HepG2 (cell line): Measurements from ENCODE around the gene AGPAT3. TPM values are rescaled to one million over a fixed set of nuclear protein-coding genes. Genes with fewer than 3 reads are reported as not detected.

Experiments
- ATAC-seq: fragments of 200-7000 bp; cut with Tn5 transposase; 3 replicates; pipeline ENCODE4 v1.9.1; 2020; ENCODE audit warnings: mild to moderate bottlenecking, moderate library complexity
- BruUV-seq: library from RNA; stranded (reverse); fragments of 400-500 nt; replicated peaks from 2 replicates; lab custom pipeline; 2021; lab: Mats Ljungman, UMichigan
- CTCF ChIA-PET: fragments of 300-600 bp; formaldehyde crosslinking; extraction: SDS; loops from one replicate; lab custom pipeline; 2021; ENCODE audit warnings: low total read pairs, inconsistent platforms, low intra/inter-chr PET ratio; lab: Yijun Ruan, JAX
- POLR2A ChIA-PET: fragments of 350-600 bp; sonication (Branson Sonifier 250); formaldehyde crosslinking; loops from one replicate; lab custom pipeline; 2020; ENCODE audit warnings: antibody characterized with exemption, inconsistent platforms; lab: Yijun Ruan, JAX
- DNase-seq: peaks from one replicate; pipeline ENCODE4 v3.0.0-alpha.2; 2015; ENCODE audit warnings: low spot score
- FAIRE-seq: peaks from 3 replicates; lab custom pipeline; 2011; peaks lifted over from hg19 to GRCh38; lab: Jason Lieb, UNC
- H2AFZ ChIP-seq: one replicate; pipeline ENCODE4 v1.6.1; 2011; ENCODE audit warnings: low read length, inconsistent platforms
- H3K27ac ChIP-seq: fragments of 300-600 bp; 3 replicates; pipeline ENCODE4 v1.8.0; 2011; ENCODE audit warnings: mixed run types, mild to moderate bottlenecking, mixed read lengths, low read length, inconsistent platforms; ENCODE audit not compliant: insufficient read depth; ENCODE audit errors: extremely low read length
- H3K27me3 ChIP-seq, 2 experiments: fragments of 200-600 bp in 1 of 2; 2 replicates in 1 of 2; 3 replicates in 1 of 2; pipeline versions ENCODE4 v1.6.0 to v1.8.0; 2011; ENCODE audit warnings: low read length in 2 of 2, mild to moderate bottlenecking in 2 of 2, moderate library complexity in 2 of 2, inconsistent platforms in 1 of 2; ENCODE audit not compliant: insufficient read depth in 2 of 2, control insufficient read depth in 1 of 2
- H3K36me3 ChIP-seq, 2 experiments: fragments of 200-600 bp in 1 of 2; replicated peaks in 1 of 2; 2 replicates in 1 of 2; 3 replicates in 1 of 2; pipeline versions ENCODE4 v1.5.1 to v1.8.0; 2011; ENCODE audit warnings: low read length in 2 of 2, inconsistent platforms in 1 of 2; ENCODE audit not compliant: insufficient read depth in 2 of 2, control insufficient read depth in 1 of 2
- H3K4me1 ChIP-seq: 2 replicates; pipeline ENCODE4 v1.5.1; 2012; ENCODE audit warnings: low read length, inconsistent platforms; ENCODE audit not compliant: insufficient read depth
- H3K4me2 ChIP-seq: 2 replicates; pipeline ENCODE4 v1.6.0; 2011; ENCODE audit warnings: low read depth, low read length, inconsistent platforms
- H3K4me3 ChIP-seq, 3 experiments: fragments of 200-600 bp in 1 of 3; sonication (generic), shearing (Covaris generic) in 1 of 3; replicated peaks in 1 of 3; 2 replicates each; pipeline ENCODE4 v1.5.1; 2011 to 2016; ENCODE audit warnings: low read length in 3 of 3, inconsistent platforms in 2 of 3, low read depth in 2 of 3, mild to moderate bottlenecking in 2 of 3, control low read depth in 1 of 3, mixed read lengths in 1 of 3; ENCODE audit not compliant: insufficient read depth in 1 of 3
- H3K79me2 ChIP-seq: one replicate; pipeline ENCODE4 v1.6.1; 2011; ENCODE audit warnings: low read length, inconsistent platforms; ENCODE audit not compliant: insufficient read depth
- H3K9ac ChIP-seq: 2 replicates; pipeline ENCODE4 v1.6.0; 2011; ENCODE audit warnings: mild to moderate bottlenecking, low read depth, low read length, inconsistent platforms; ENCODE audit not compliant: insufficient read depth
- H3K9me3 ChIP-seq: 2 replicates; pipeline ENCODE4 v1.5.1; 2012; ENCODE audit warnings: mild to moderate bottlenecking, low read length
- H4K20me1 ChIP-seq: 2 replicates; pipeline ENCODE4 v1.6.0; 2011; ENCODE audit warnings: inconsistent platforms, mild to moderate bottlenecking, low read length, moderate library complexity; ENCODE audit not compliant: insufficient read depth
- CEBPB ChIP-seq: IDR thresholded peaks from 2 replicates; pipeline ENCODE4 v1.6.1; 2011; ENCODE audit warnings: low read depth, low read length, improper control_type of control experiment, borderline replicate concordance
- GATAD2A ChIP-seq: IDR thresholded peaks from 2 replicates; pipeline ENCODE4 v1.6.1; 2016
- HNF4A ChIP-seq: sonication (generic); formaldehyde crosslinking; IDR thresholded peaks from 2 replicates; pipeline ENCODE4 v1.4.0; 2020; ENCODE audit warnings: missing genetic modification reagents
- HNRNPK ChIP-seq: fragments of 200-400 bp; formaldehyde crosslinking; IDR thresholded peaks from 2 replicates; pipeline ENCODE4 v1.6.1; 2018; ENCODE audit warnings: low read length, low read depth, moderate library complexity, mild to moderate bottlenecking; ENCODE audit not compliant: poor library complexity, severe bottlenecking
- NRL ChIP-seq: sonication (generic); formaldehyde crosslinking; IDR thresholded peaks from 2 replicates; pipeline ENCODE4 v1.5.0; 2020; ENCODE audit warnings: missing genetic modification reagents, mild to moderate bottlenecking, moderate library complexity, borderline replicate concordance
- PITX1 ChIP-seq: sonication (generic); formaldehyde crosslinking; IDR thresholded peaks from 2 replicates; pipeline ENCODE4 v1.5.1; 2020; ENCODE audit warnings: mild to moderate bottlenecking, missing genetic modification reagents
- RFXANK ChIP-seq: IDR thresholded peaks from 2 replicates; pipeline ENCODE4 v1.6.1; 2016
- SIX1 ChIP-seq: sonication (generic); formaldehyde crosslinking; IDR thresholded peaks from 2 replicates; pipeline ENCODE4 v1.4.0; 2020; ENCODE audit warnings: missing genetic modification reagents, borderline replicate concordance
- SP1 ChIP-seq, 2 experiments: fragments of 450-650 bp in 1 of 2; sonication (generic) in 1 of 2; formaldehyde crosslinking in 1 of 2; IDR thresholded peaks; 2 replicates each; pipeline versions ENCODE4 v1.4.0 to v1.6.1; 2016 to 2020; ENCODE audit warnings: missing genetic modification reagents in 1 of 2
- SSRP1 ChIP-seq: IDR thresholded peaks from 2 replicates; pipeline ENCODE4 v1.6.1; 2016; ENCODE audit warnings: control low read depth
- ZBTB1 ChIP-seq: sonication (generic); formaldehyde crosslinking; IDR thresholded peaks from 2 replicates; pipeline ENCODE4 v1.4.0; 2020; ENCODE audit warnings: missing genetic modification reagents, borderline replicate concordance
- ZNF143 ChIP-seq: sonication (generic); formaldehyde crosslinking; IDR thresholded peaks from 2 replicates; pipeline ENCODE4 v1.4.0; 2020; ENCODE audit warnings: missing genetic modification reagents
- ZNF224 ChIP-seq: sonication (generic); formaldehyde crosslinking; IDR thresholded peaks from 2 replicates; pipeline ENCODE4 v1.5.0; 2020; ENCODE audit warnings: mild to moderate bottlenecking, missing genetic modification reagents
- WGBS: methylation state at CpG from one replicate; pipeline ENCODE4 v1.1.6; 2017; ENCODE audit warnings: low lambda C conversion rate; 5-methylcytosine and 5-hydroxymethylcytosine counted together
- in situ Hi-C: cut with HindIII; loops from 2 replicates; pipeline ENCODE4 v1.10.0; 2017; ENCODE audit warnings: low pct_unique_long_range_greater_than_20kb; ENCODE audit not compliant: extremely low pct_ligation_motif_present
- intact Hi-C: fragments of 100-400 bp; cut with micrococcal nuclease; formaldehyde crosslinking; loops from one replicate; pipeline ENCODE4 v1.10.0; 2022; ENCODE audit not compliant: unreplicated experiment
- polyA plus RNA-seq, 8 experiments: library from polyadenylated mRNA; depleted of rRNA in 3 of 8; stranded (reverse) in 7 of 8; unstranded in 1 of 8; fragments of >200 nt; fragmentation: Illumina TruSeq in 4 of 8; extraction: Trizol in 4 of 8; gene quantifications; 2 replicates each; pipeline versions ENCODE4 v1.2.1 to v1.2.3, GENCODE V29; 2011 to 2016; ENCODE audit warnings: low read depth in 4 of 8, missing spikeins in 1 of 8, mixed read lengths in 1 of 8; ENCODE audit not compliant: insufficient read depth in 1 of 8
- total RNA-seq, 5 experiments: library from RNA; depleted of rRNA; stranded (reverse); fragments of >200 nt; fragmentation: Illumina TruSeq; extraction: Trizol; gene quantifications; 2 replicates each; pipeline ENCODE4 v1.2.3, GENCODE V29; 2016; ENCODE audit warnings: low read depth in 1 of 5
- TF ChIP-seq, protein P1 (sequence below): sonication (generic); formaldehyde crosslinking; IDR thresholded peaks from 2 replicates; pipeline ENCODE4 v1.5.0; 2020; ENCODE audit warnings: missing genetic modification reagents

AGPAT3 gene
- total and polyA plus RNA-seq, 2 of the 13 experiments (the other 11 are each of a cell fraction or from before 2014, with no cell fraction given) = 32.2 to 54.4 TPM

- TF ChIP-seq HNRNPK = no peak
- no peak for TF ChIP-seq NRL
- TF ChIP-seq, protein P1, sequence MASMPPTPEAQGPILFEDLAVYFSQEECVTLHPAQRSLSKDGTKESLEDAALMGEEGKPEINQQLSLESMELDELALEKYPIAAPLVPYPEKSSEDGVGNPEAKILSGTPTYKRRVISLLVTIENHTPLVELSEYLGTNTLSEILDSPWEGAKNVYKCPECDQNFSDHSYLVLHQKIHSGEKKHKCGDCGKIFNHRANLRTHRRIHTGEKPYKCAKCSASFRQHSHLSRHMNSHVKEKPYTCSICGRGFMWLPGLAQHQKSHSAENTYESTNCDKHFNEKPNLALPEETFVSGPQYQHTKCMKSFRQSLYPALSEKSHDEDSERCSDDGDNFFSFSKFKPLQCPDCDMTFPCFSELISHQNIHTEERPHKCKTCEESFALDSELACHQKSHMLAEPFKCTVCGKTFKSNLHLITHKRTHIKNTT (CRISPR knock-in tag) = no peak
Measured at GRCh38 chr21:44018127-44018526, 153.1 kb downstream of the AGPAT3 start (continued).

- ATAC-seq = peak; percentile 60; the same call in 1 of the 3 replicates
- ChIA-PET POLR2A (no interaction called here), CTCF (no interaction called here)
- intact Hi-C loops (no loop called here), in situ Hi-C loops (no loop called here)
- no peak for DNase-seq
- Histone ChIP-seq H2AFZ (no peak overlapping the region), H3K79me2 (peaks cover 85% of the 10 kb centered on the region), H3K4me3 (no peak overlapping the region), H3K27ac (no peak overlapping the region), H3K4me2 (no peak overlapping the region), H4K20me1 (peaks cover 15% of the 10 kb centered on the region; the same call in 1 of the 2 replicates), H3K36me3 (no peaks in the 10 kb centered on the region; a peak in 1 of 5 replicates), H3K9ac (no peak overlapping the region), H3K4me1 (peaks cover 62% of the 10 kb centered on the region), H3K9me3 (no peaks in the 10 kb centered on the region), H3K27me3 (no peaks in the 10 kb centered on the region)
- BruUV-seq = no TSS peak
- TF ChIP-seq PITX1 (CRISPR knock-in tag) (no peak), ZBTB1 (no peak), SIX1 (CRISPR knock-in tag) (no peak), GATAD2A (CRISPR knock-in tag) (no peak), RFXANK (no peak), ZNF143 (CRISPR knock-in tag) (no peak), CEBPB (no peak), ZNF224 (CRISPR knock-in tag) (no peak), SP1 (IDR thresholded peaks at IDR 0.05) (no peak), SP1 (CRISPR knock-in tag; IDR thresholded peaks at IDR 0.05) (no peak), SSRP1 (CRISPR knock-in tag) (no peak), HNF4A (CRISPR knock-in tag) (no peak)
- no peak for FAIRE-seq
- WGBS = 88% methylated on average over 10 of the region's 10 CpGs
Measured at GRCh38 chr21:44018813-44019567, 154.0 kb downstream of the AGPAT3 start.
